Middle frontal gyrus (tissue), 1 donor: ENCODE results near the gene KNTC1.
"Not testable (repeated sequence)": the region's sequence is repeated elsewhere in the genome, so short reads cannot be mapped to it uniquely, and the experiment has no call there.

ENCODE experiments used
- DNase-seq: peaks from one replicate; pipeline ENCODE4 v3.0.0-alpha.2; 2015; ENCODE audit warnings: low spot score; ENCODE audit errors: extremely low spot score

Gene KNTC1

GRCh38 chr12:122558745-122559641 lies 31.9 kb downstream of the KNTC1 start:
- no peak for DNase-seq

GRCh38 chr12:122560138-122560537 lies 33.1 kb downstream of the KNTC1 start:
- no peak for DNase-seq

- DNase-seq, result no peak
These were observed 36.3 kb downstream of the KNTC1 start for GRCh38 chr12:122563361-122563760.

GRCh38 chr12:122566816-122567215 lies 39.8 kb downstream of the KNTC1 start:
- DNase-seq, result not testable (repeated sequence)

- no peak for DNase-seq
These were observed 42.2 kb downstream of the KNTC1 start for GRCh38 chr12:122569288-122569687.

- not testable (repeated sequence) for DNase-seq
These were observed 43.0 kb downstream of the KNTC1 start for GRCh38 chr12:122570006-122570405.

GRCh38 chr12:122571821-122572220 lies 44.8 kb downstream of the KNTC1 start:
- DNase-seq, result no peak

- DNase-seq, result not testable (repeated sequence)
These were observed 56.2 kb downstream of the KNTC1 start for GRCh38 chr12:122583294-122583693.

GRCh38 chr12:122584177-122584863 lies 57.3 kb downstream of the KNTC1 start:
- no peak for DNase-seq

GRCh38 chr12:122590990-122591389 lies 63.9 kb downstream of the KNTC1 start:
- no peak for DNase-seq

GRCh38 chr12:122591966-122592365 lies 64.9 kb downstream of the KNTC1 start:
- DNase-seq, result not testable (repeated sequence)

GRCh38 chr12:122592543-122592942 lies 65.5 kb downstream of the KNTC1 start:
- DNase-seq, result not testable (repeated sequence)

- DNase-seq, result no peak
These were observed 66.9 kb downstream of the KNTC1 start for GRCh38 chr12:122593910-122594309.

GRCh38 chr12:122596838-122597237 lies 69.8 kb downstream of the KNTC1 start:
- no peak for DNase-seq

- DNase-seq, result no peak
These were observed 75.4 kb downstream of the KNTC1 start for GRCh38 chr12:122602456-122602855.

GRCh38 chr12:122604993-122605392 lies 77.9 kb downstream of the KNTC1 start:
- no peak for DNase-seq

GRCh38 chr12:122609732-122610131 lies 82.7 kb downstream of the KNTC1 start:
- no peak for DNase-seq

- DNase-seq, result no peak
These were observed 83.2 kb downstream of the KNTC1 start for GRCh38 chr12:122610207-122610606.

- DNase-seq, result no peak
These were observed 83.9 kb downstream of the KNTC1 start for GRCh38 chr12:122610911-122611310.

GRCh38 chr12:122614839-122615238 lies 87.8 kb downstream of the KNTC1 start:
- DNase-seq, result no peak

- DNase-seq, result no peak
These were observed 88.7 kb downstream of the KNTC1 start for GRCh38 chr12:122615780-122616179.

GRCh38 chr12:122635471-122635870 lies 108.4 kb downstream of the KNTC1 start:
- DNase-seq, result peak; percentile 9
